Gastroesophageal sphincter (tissue), 4 donors: ENCODE data around the gene SND1. TPM values are rescaled to one million over a fixed set of nuclear protein-coding genes. Genes with fewer than 3 reads are reported as not detected.

Source experiments
- ATAC-seq: fragments of 150-250 bp; one replicate; pipeline ENCODE4 v1.9.1; 2016; ENCODE audit warnings: mild to moderate bottlenecking, moderate library complexity
- H3K27ac ChIP-seq, 4 donors: fragments of 200-600 bp; sonication (generic) in 3 of 4; 1 replicate in 3 of 4; 2 replicates in 1 of 4; pipeline ENCODE4 v1.5.1; 2016 to 2019
- H3K27me3 ChIP-seq: fragments of 200-600 bp; sonication (generic); one replicate; pipeline ENCODE4 v1.5.1; 2019
- H3K36me3 ChIP-seq, 2 donors: fragments of 200-600 bp; sonication (generic); one replicate each; pipeline ENCODE4 v1.5.1; 2019; ENCODE audit warnings: control low read depth in 1 of 2
- H3K4me1 ChIP-seq, 3 donors: fragments of 200-600 bp; sonication (generic); 1 replicate in 2 of 3; 2 replicates in 1 of 3; pipeline ENCODE4 v1.5.1; 2016 to 2019; ENCODE audit warnings: control low read depth in 2 of 3
- H3K4me3 ChIP-seq, 2 donors: fragments of 200-600 bp; sonication (generic); one replicate each; pipeline ENCODE4 v1.5.1; 2019; ENCODE audit warnings: mild to moderate bottlenecking in 1 of 2, moderate library complexity in 1 of 2
- H3K9me3 ChIP-seq, 3 donors: fragments of 200-600 bp; sonication (generic); one replicate each; pipeline ENCODE4 v1.5.1; 2017 to 2019; ENCODE audit warnings: control low read depth in 2 of 3
- EP300 ChIP-seq: sonication (generic); formaldehyde crosslinking; IDR thresholded peaks from one replicate; pipeline ENCODE4 v1.6.1; 2017; ENCODE audit warnings: antibody characterized with exemption, mild to moderate bottlenecking
- POLR2A ChIP-seq, 2 donors: fragments of 450-650 bp; IDR thresholded peaks; one replicate each; pipeline ENCODE4 v1.6.1; 2017; ENCODE audit warnings: antibody characterized with exemption in 2 of 2, mild to moderate bottlenecking in 2 of 2, moderate library complexity in 1 of 2
- POLR2AphosphoS5 ChIP-seq: sonication (generic); formaldehyde crosslinking; IDR thresholded peaks from one replicate; pipeline ENCODE4 v1.6.1; 2017; ENCODE audit warnings: antibody characterized with exemption
- WGBS, 2 donors: methylation state at CpG; one replicate each; pipeline ENCODE4 v1.1.5; 2018; ENCODE audit warnings: low coverage in 1 of 2; 5-methylcytosine and 5-hydroxymethylcytosine counted together
- total RNA-seq, 4 donors: library from RNA; depleted of rRNA; stranded (reverse); fragments of >200 nt; gene quantifications; one replicate each; pipeline ENCODE4 v1.1.0, GENCODE V29; 2016
- TF ChIP-seq, protein P1 (sequence below), 4 experiments: fragments of 200-600 bp in 2 of 4; fragments of 450-650 bp in 2 of 4; sonication (generic) in 1 of 4; IDR thresholded peaks; one replicate each; pipeline ENCODE4 v1.5.1; 2017 to 2019; ENCODE audit warnings: antibody characterized with exemption in 4 of 4, mild to moderate bottlenecking in 2 of 4, moderate library complexity in 2 of 4

The SND1 gene
- total RNA-seq, 4 donors from 2014 or later = 97.1 to 119 (median 103) TPM

- Histone ChIP-seq H3K36me3 (no peaks in the 10 kb centered on the region), H3K27me3 (no peaks in the 10 kb centered on the region), H3K27ac (no peak overlapping the region), H3K4me3 (no peak overlapping the region), H3K4me1 (peaks cover 0 to 22% (median 0%) of the 10 kb centered on the region in 3 donors), H3K9me3 (no peaks in the 10 kb centered on the region)
- TF ChIP-seq, protein P1, sequence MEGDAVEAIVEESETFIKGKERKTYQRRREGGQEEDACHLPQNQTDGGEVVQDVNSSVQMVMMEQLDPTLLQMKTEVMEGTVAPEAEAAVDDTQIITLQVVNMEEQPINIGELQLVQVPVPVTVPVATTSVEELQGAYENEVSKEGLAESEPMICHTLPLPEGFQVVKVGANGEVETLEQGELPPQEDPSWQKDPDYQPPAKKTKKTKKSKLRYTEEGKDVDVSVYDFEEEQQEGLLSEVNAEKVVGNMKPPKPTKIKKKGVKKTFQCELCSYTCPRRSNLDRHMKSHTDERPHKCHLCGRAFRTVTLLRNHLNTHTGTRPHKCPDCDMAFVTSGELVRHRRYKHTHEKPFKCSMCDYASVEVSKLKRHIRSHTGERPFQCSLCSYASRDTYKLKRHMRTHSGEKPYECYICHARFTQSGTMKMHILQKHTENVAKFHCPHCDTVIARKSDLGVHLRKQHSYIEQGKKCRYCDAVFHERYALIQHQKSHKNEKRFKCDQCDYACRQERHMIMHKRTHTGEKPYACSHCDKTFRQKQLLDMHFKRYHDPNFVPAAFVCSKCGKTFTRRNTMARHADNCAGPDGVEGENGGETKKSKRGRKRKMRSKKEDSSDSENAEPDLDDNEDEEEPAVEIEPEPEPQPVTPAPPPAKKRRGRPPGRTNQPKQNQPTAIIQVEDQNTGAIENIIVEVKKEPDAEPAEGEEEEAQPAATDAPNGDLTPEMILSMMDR (IDR thresholded peaks at IDR 0.05) = no peak
- no peak for TF ChIP-seq EP300
- no peak for TF ChIP-seq POLR2AphosphoS5
- TF ChIP-seq POLR2A (IDR thresholded peaks at IDR 0.05) = no peak
- 94 to 95% methylated on average over 5 of the region's 5 CpGs for WGBS, 2 donors
- no peak for ATAC-seq
Observed at GRCh38 chr7:127879942-127880341, 227.9 kb downstream of the SND1 start.

GRCh38 chr7:127880454-127880853 is 228.5 kb downstream of the SND1 start:
- 82 to 83% methylated on average over 2 of the region's 2 CpGs for WGBS, 2 donors
- Histone ChIP-seq H3K36me3 (no peaks in the 10 kb centered on the region), H3K27me3 (no peaks in the 10 kb centered on the region), H3K4me3 (no peak overlapping the region), H3K4me1 (peaks cover 0 to 18% (median 0%) of the 10 kb centered on the region in 3 donors), H3K9me3 (no peaks in the 10 kb centered on the region), H3K27ac (no peak overlapping the region)
- TF ChIP-seq POLR2AphosphoS5 (no peak), POLR2A (IDR thresholded peaks at IDR 0.05) (no peak), EP300 (no peak)
- TF ChIP-seq, protein P1 (IDR thresholded peaks at IDR 0.05) = no peak
- no peak for ATAC-seq

GRCh38 chr7:127881564-127881963 is 229.6 kb downstream of the SND1 start:
- 73 to 86% methylated on average over 4 to 5 of the region's 7 CpGs for WGBS, 2 donors
- peaks cover 0 to 28% (median 0%) of the 10 kb centered on the region in 3 donors for H3K4me1 ChIP-seq
- no peaks in the 10 kb centered on the region for H3K27me3 ChIP-seq
- no peak for ATAC-seq
- H3K36me3 ChIP-seq = no peaks in the 10 kb centered on the region
- no peaks in the 10 kb centered on the region for H3K9me3 ChIP-seq
- H3K4me3 ChIP-seq = no peak overlapping the region
- TF ChIP-seq, protein P1 (IDR thresholded peaks at IDR 0.05) = no peak
- TF ChIP-seq EP300 (no peak), POLR2A (IDR thresholded peaks at IDR 0.05) (no peak), POLR2AphosphoS5 (no peak)
- H3K27ac ChIP-seq = no peak overlapping the region

GRCh38 chr7:127882313-127882920 is 230.4 kb downstream of the SND1 start:
- H3K36me3 ChIP-seq = no peaks in the 10 kb centered on the region
- WGBS, 2 donors = 30 to 43% methylated on average over 2 to 3 of the region's 3 CpGs
- TF ChIP-seq, protein P1 (IDR thresholded peaks at IDR 0.05) = no peak
- TF ChIP-seq POLR2A (IDR thresholded peaks at IDR 0.05) (no peak), EP300 (no peak), POLR2AphosphoS5 (no peak)
- H3K27me3 ChIP-seq = no peaks in the 10 kb centered on the region
- H3K4me1 ChIP-seq = peaks cover 0 to 32% (median 0%) of the 10 kb centered on the region in 3 donors
- H3K4me3 ChIP-seq = no peak overlapping the region
- no peak overlapping the region for H3K27ac ChIP-seq
- ATAC-seq = no peak
- H3K9me3 ChIP-seq = no peaks in the 10 kb centered on the region

GRCh38 chr7:127884066-127884559 is 232.1 kb downstream of the SND1 start:
- no peaks in the 10 kb centered on the region for H3K9me3 ChIP-seq
- WGBS, 2 donors = 100% methylated on average over 3 of the region's 3 CpGs; no CpG with 5 or more reads in 1 of the 2 donors
- no peaks in the 10 kb centered on the region for H3K27me3 ChIP-seq
- peaks cover 0 to 14% of the 10 kb centered on the region in 2 donors for H3K36me3 ChIP-seq
- no peak overlapping the region for H3K27ac ChIP-seq
- no peak for ATAC-seq
- TF ChIP-seq POLR2AphosphoS5 = no peak
- TF ChIP-seq, protein P1 (IDR thresholded peaks at IDR 0.05) = peak in 1 of 4 experiments; percentile 7
- H3K4me1 ChIP-seq = peaks cover 0 to 42% (median 0%) of the 10 kb centered on the region in 3 donors
- H3K4me3 ChIP-seq = no peak overlapping the region
